ENCODE data around the gene QRFP. TPM values are rescaled to one million over a fixed set of nuclear protein-coding genes. Genes with fewer than 3 reads are reported as not detected.

The QRFP gene
- total and polyA plus RNA-seq, 2 donors (not counting 1 experiment from before 2014, with no cell fraction given), result not detected

DNA sequence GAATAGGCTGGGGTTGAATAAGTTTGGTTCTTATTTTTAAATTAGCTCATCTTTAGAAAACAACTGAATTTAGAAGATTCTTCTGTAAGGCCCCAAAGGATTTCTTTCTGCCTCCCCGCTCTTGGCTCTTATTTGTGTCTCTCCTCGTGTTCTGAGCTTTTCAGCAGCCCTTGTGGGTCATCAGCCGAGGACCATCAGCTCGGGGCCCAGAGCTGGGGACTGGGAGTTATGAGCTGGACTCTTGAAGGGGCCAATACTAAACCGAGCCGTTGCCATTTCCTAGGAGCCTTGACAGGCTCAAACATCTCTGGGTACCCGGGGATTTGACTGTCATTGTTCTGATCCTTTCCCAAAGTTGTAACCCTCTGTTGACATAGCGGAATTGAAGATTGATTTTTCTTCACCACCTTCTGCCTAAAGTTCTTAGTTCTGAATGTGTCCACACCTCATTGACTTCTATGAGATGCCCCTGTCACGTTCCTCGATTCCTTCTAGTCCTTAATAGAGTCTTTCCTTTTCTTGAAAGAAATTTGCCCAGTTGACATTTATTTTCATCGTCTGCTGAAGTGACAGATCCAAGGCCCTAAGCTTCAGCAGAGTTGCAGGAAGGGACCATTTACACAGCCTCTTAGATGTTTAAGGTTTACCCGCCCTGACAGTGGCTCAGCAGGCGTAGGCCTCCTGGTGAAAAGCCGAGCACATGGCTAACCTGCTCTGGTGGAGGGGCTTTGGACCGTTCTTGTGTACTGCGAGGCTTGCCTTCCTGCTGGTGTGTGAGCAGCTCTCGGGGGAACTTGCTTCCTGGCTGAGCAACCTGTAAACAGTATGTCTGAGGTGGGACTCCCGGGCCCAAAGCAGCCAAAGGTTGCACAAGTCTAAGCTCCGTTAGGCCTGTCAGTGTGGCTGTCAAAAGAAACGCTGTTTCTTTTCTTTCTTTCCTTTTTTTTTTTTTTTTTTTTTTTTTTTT lies 37.6 kb downstream of the QRFP start:
- no peaks in the 10 kb centered on the region for H3K9me3 ChIP-seq (ENCODE audit: control insufficient read depth, insufficient read depth, low read depth, low read length)
- peak overlapping the region; percentile 94 for H3K27ac ChIP-seq (ENCODE audit: insufficient read depth, low read length)
- peaks cover 77% of the 10 kb centered on the region for H3K79me2 ChIP-seq (ENCODE audit: control insufficient read depth, insufficient read depth, low read length)
- DNase-seq (ENCODE audit: low read depth in 2 of 2), result no peak
- peaks cover 30% of the 10 kb centered on the region for H3K4me1 ChIP-seq (ENCODE audit: control insufficient read depth, extremely low read depth, insufficient read depth, low read length)
- H3K4me3 ChIP-seq (replicated peaks in 1 of 4; ENCODE audit: control extremely low read depth in 1 of 4, insufficient read depth in 1 of 4, low read depth in 3 of 4, low read length in 4 of 4), result no peak overlapping the region
- H2AFZ ChIP-seq (ENCODE audit: low read length), result no peak overlapping the region
- H3K36me3 ChIP-seq (ENCODE audit: control insufficient read depth, insufficient read depth, low read length), result peaks cover 14% of the 10 kb centered on the region
- H3K27me3 ChIP-seq (ENCODE audit: control insufficient read depth, insufficient read depth, low read length), result no peaks in the 10 kb centered on the region
- TF ChIP-seq EZH2 (IDR thresholded peaks at IDR 0.05; ENCODE audit: low read length, missing control alignments), result no peak
- TF ChIP-seq, protein P1, sequence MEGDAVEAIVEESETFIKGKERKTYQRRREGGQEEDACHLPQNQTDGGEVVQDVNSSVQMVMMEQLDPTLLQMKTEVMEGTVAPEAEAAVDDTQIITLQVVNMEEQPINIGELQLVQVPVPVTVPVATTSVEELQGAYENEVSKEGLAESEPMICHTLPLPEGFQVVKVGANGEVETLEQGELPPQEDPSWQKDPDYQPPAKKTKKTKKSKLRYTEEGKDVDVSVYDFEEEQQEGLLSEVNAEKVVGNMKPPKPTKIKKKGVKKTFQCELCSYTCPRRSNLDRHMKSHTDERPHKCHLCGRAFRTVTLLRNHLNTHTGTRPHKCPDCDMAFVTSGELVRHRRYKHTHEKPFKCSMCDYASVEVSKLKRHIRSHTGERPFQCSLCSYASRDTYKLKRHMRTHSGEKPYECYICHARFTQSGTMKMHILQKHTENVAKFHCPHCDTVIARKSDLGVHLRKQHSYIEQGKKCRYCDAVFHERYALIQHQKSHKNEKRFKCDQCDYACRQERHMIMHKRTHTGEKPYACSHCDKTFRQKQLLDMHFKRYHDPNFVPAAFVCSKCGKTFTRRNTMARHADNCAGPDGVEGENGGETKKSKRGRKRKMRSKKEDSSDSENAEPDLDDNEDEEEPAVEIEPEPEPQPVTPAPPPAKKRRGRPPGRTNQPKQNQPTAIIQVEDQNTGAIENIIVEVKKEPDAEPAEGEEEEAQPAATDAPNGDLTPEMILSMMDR (conservative IDR thresholded peaks at IDR 0.05 in 1 of 2, IDR thresholded peaks at IDR 0.05 in 1 of 2; ENCODE audit: low read depth in 1 of 2, low read length in 2 of 2), result no peak
- peak overlapping the region; percentile 60 for H3K9ac ChIP-seq (ENCODE audit: insufficient read depth, low read length)
- H3K4me2 ChIP-seq (ENCODE audit: extremely low read depth, insufficient read depth, low read length), result no peak overlapping the region
- no peaks in the 10 kb centered on the region for H4K20me1 ChIP-seq (ENCODE audit: control insufficient read depth, extremely low read depth, insufficient read depth, low read length)

DNA sequence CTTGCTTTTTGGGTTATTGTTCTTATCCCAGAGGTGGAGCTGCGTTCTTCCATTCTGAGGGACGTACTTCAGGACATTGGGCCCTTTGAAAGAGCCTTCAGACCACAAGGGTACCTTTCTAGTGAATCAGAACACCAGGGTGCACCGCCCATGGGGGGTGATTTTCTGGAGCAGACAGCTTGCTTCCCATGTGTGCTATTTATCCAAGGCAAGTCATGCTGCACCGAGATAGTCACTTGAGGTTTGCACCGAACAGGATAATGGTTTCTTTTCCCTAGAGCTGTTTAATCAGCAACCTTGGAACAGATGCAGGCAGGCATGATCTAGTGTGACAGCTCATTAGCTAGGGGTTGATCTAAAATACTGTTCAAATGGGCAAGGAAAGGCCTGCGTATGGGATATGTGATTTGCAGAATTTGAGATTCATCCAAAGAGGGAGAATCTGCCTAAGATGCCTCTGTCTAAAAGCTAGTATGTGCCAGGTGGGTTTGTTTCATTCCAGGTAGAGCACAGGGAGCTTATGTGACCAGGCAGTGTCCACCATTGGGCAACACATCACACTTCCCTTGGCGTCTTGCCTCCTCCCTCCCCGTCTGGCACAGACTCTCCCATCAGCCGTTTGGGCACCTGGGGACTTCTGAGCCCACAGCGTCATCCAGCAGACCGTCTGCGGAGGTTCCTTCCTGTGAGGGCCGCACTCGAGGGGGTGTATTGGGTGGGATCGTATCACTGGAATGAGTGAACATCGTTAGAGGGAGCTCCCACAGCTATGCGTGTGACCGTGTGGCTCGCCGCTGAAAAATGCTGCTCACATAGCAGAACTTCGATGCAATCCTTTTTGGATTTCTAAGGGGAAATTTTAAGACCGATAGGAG lies 38.5 kb downstream of the QRFP start:
- peak; percentile 80 to 98 for DNase-seq (ENCODE audit: low read depth in 2 of 2)
- no peak overlapping the region for H3K4me3 ChIP-seq (replicated peaks in 1 of 4; ENCODE audit: control extremely low read depth in 1 of 4, insufficient read depth in 1 of 4, low read depth in 3 of 4, low read length in 4 of 4)
- TF ChIP-seq, protein P1 (conservative IDR thresholded peaks at IDR 0.05 in 1 of 2, IDR thresholded peaks at IDR 0.05 in 1 of 2; ENCODE audit: low read depth in 1 of 2, low read length in 2 of 2), result no peak
- TF ChIP-seq EZH2 (IDR thresholded peaks at IDR 0.05; ENCODE audit: low read length, missing control alignments), result no peak
- H3K79me2 ChIP-seq (ENCODE audit: control insufficient read depth, insufficient read depth, low read length), result peaks cover 79% of the 10 kb centered on the region
- H3K9me3 ChIP-seq (ENCODE audit: control insufficient read depth, insufficient read depth, low read depth, low read length), result no peaks in the 10 kb centered on the region
- H3K4me2 ChIP-seq (ENCODE audit: extremely low read depth, insufficient read depth, low read length), result peak overlapping the region; percentile 51
- H4K20me1 ChIP-seq (ENCODE audit: control insufficient read depth, extremely low read depth, insufficient read depth, low read length), result no peaks in the 10 kb centered on the region
- H3K9ac ChIP-seq (ENCODE audit: insufficient read depth, low read length), result peak overlapping the region; percentile 25
- no peaks in the 10 kb centered on the region for H3K27me3 ChIP-seq (ENCODE audit: control insufficient read depth, insufficient read depth, low read length)
- peaks cover 30% of the 10 kb centered on the region for H3K4me1 ChIP-seq (ENCODE audit: control insufficient read depth, extremely low read depth, insufficient read depth, low read length)
- peaks cover 13% of the 10 kb centered on the region for H3K36me3 ChIP-seq (ENCODE audit: control insufficient read depth, insufficient read depth, low read length)
- no peak overlapping the region for H2AFZ ChIP-seq (ENCODE audit: low read length)
- peak overlapping the region; percentile 94 for H3K27ac ChIP-seq (ENCODE audit: insufficient read depth, low read length)

DNA sequence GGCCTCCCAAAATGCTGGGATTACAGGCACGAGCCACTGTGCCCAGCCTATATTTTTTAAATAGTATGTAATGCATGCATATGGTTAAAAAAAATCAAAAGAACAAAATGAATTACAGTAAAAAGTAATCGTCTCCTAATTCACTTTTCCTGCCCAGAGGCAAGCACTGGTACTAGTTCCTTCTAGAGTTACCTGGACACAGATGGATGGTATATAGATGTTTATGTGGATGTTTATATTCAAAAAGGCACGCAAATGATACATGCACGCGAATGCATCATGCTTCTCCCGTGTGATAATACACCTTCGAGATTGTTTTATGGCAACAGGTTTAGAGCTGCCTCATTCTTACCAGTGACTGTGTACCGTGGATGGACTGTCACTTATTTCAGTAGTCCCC lies 40.1 kb downstream of the QRFP start:
- H3K27ac ChIP-seq (ENCODE audit: insufficient read depth, low read length), result peak overlapping the region; percentile 94
- no peak overlapping the region for H3K4me2 ChIP-seq (ENCODE audit: extremely low read depth, insufficient read depth, low read length)
- no peaks in the 10 kb centered on the region for H3K9me3 ChIP-seq (ENCODE audit: control insufficient read depth, insufficient read depth, low read depth, low read length)
- H3K27me3 ChIP-seq (ENCODE audit: control insufficient read depth, insufficient read depth, low read length), result no peaks in the 10 kb centered on the region
- H3K36me3 ChIP-seq (ENCODE audit: control insufficient read depth, insufficient read depth, low read length), result peaks cover 7% of the 10 kb centered on the region
- no peak for DNase-seq (ENCODE audit: low read depth in 2 of 2)
- H3K9ac ChIP-seq (ENCODE audit: insufficient read depth, low read length), result no peak overlapping the region
- TF ChIP-seq EZH2 (IDR thresholded peaks at IDR 0.05; ENCODE audit: low read length, missing control alignments), result no peak
- TF ChIP-seq, protein P1 (conservative IDR thresholded peaks at IDR 0.05 in 1 of 2, IDR thresholded peaks at IDR 0.05 in 1 of 2; ENCODE audit: low read depth in 1 of 2, low read length in 2 of 2), result no peak
- H3K79me2 ChIP-seq (ENCODE audit: control insufficient read depth, insufficient read depth, low read length), result peaks cover 79% of the 10 kb centered on the region
- no peak overlapping the region for H3K4me3 ChIP-seq (replicated peaks in 1 of 4; ENCODE audit: control extremely low read depth in 1 of 4, insufficient read depth in 1 of 4, low read depth in 3 of 4, low read length in 4 of 4)
- no peaks in the 10 kb centered on the region for H4K20me1 ChIP-seq (ENCODE audit: control insufficient read depth, extremely low read depth, insufficient read depth, low read length)
- no peak overlapping the region for H2AFZ ChIP-seq (ENCODE audit: low read length)
- peaks cover 29% of the 10 kb centered on the region for H3K4me1 ChIP-seq (ENCODE audit: control insufficient read depth, extremely low read depth, insufficient read depth, low read length)

Data from fibroblast of lung (primary cell).